ENCODE results near the gene AKAP6. TPM values are rescaled to one million over a fixed set of nuclear protein-coding genes. Genes with fewer than 3 reads are reported as not detected.

AKAP6 gene
- total and polyA plus RNA-seq, 2 of the 8 experiments (the other 6 are each of a cell fraction or from before 2014, with no cell fraction given), result 0.09 to 0.89 TPM

- Histone ChIP-seq H3K18ac (ENCODE audit: extremely low read depth, low read length) (no peak overlapping the region), H2BK20ac (ENCODE audit: low read length) (no peak overlapping the region), H4K20me1 (replicated peaks in 1 of 2; ENCODE audit: control insufficient read depth in 1 of 2, insufficient read depth in 2 of 2, low read length in 2 of 2) (no peaks in the 10 kb centered on the region), H3K9ac (replicated peaks in 1 of 4; ENCODE audit: extremely low read depth in 1 of 4, low read depth in 3 of 4, low read length in 3 of 4) (no peak overlapping the region), H3K4me1 (replicated peaks in 1 of 4; ENCODE audit: control insufficient read depth in 3 of 4, insufficient read depth in 4 of 4, low read length in 3 of 4) (0 out of 7 replicates have a peak, but pooled peaks cover 0 to 2% (median 0%) of the 10 kb centered on the region in 4 experiments), H2BK5ac (ENCODE audit: low read depth, low read length) (no peak overlapping the region), H2AK5ac (ENCODE audit: low read depth, low read length) (no peak overlapping the region), H3K23ac (ENCODE audit: insufficient read length) (no peak overlapping the region), H2BK15ac (ENCODE audit: low read length) (no peak overlapping the region), H3K4ac (replicated peaks; ENCODE audit: insufficient read length, low read depth, low read length) (no peak overlapping the region), H3K4me3 (ENCODE audit: extremely low read depth in 1 of 4, insufficient read depth in 2 of 4, low read depth in 3 of 4, low read length in 4 of 4) (no peak overlapping the region), H4K8ac (ENCODE audit: extremely low read depth, insufficient read depth, low read length) (no peak overlapping the region), H3K56ac (replicated peaks; ENCODE audit: insufficient read length, low read depth, low read length) (no peak overlapping the region), H3K27ac (ENCODE audit: low read depth, low read length) (no peak overlapping the region), H2BK120ac (replicated peaks; ENCODE audit: low read depth, low read length) (no peak overlapping the region), H3K9me3 (ENCODE audit: insufficient read depth in 2 of 2, low read depth in 1 of 2, low read length in 1 of 2) (no peaks in the 10 kb centered on the region), H3K79me2 (ENCODE audit: control insufficient read depth in 1 of 2, insufficient read depth in 2 of 2, low read length in 2 of 2) (no peaks in the 10 kb centered on the region), H3K4me2 (ENCODE audit: insufficient read depth in 1 of 2, low read depth in 2 of 2, low read length in 2 of 2) (no peak overlapping the region), H3K23me2 (ENCODE audit: low read depth, low read length) (no peaks in the 10 kb centered on the region; the same call in 1 of the 2 replicates), H3K14ac (ENCODE audit: insufficient read length) (no peak overlapping the region), H2AFZ (ENCODE audit: low read length) (no peak overlapping the region), H4K91ac (replicated peaks; ENCODE audit: insufficient read length, low read length) (no peak overlapping the region), H3K27me3 (replicated peaks in 1 of 4; ENCODE audit: control insufficient read depth in 3 of 4, extremely low read depth in 1 of 4, insufficient read depth in 3 of 4, low read length in 3 of 4) (no peaks in the 10 kb centered on the region), H4K5ac (ENCODE audit: insufficient read length, low read depth, low read length) (no peak overlapping the region), H3K79me1 (ENCODE audit: low read depth, low read length) (no peaks in the 10 kb centered on the region), H2BK12ac (ENCODE audit: low read depth, low read length) (no peak overlapping the region), H3K36me3 (ENCODE audit: control insufficient read depth in 2 of 4, insufficient read depth in 4 of 4, low read length in 3 of 4) (no peaks in the 10 kb centered on the region)
- ChIA-PET CTCF (ENCODE audit: partially characterized antibody) (no interaction called here), POLR2A (ENCODE audit: partially characterized antibody) (no interaction called here)
- DNase-seq (ENCODE audit: low read depth in 1 of 2, low spot score in 2 of 2), result no peak
- no peak for FAIRE-seq
- no peak for TF ChIP-seq HDAC6 (IDR thresholded peaks at IDR 0.05; ENCODE audit: low read depth, low read length)
- TF ChIP-seq RXRA (IDR thresholded peaks at IDR 0.05; ENCODE audit: insufficient read depth, low read depth, low read length), result no peak
- TF ChIP-seq POLR2A (IDR thresholded peaks at IDR 0.05; ENCODE audit: control extremely low read depth in 1 of 2, low read depth in 2 of 2, low read length in 2 of 2), result no peak
- no peak for TF ChIP-seq TAF7 (optimal IDR thresholded peaks at IDR 0.05; ENCODE audit: borderline replicate concordance, low read depth, low read length)
- no peak for TF ChIP-seq SP2 (IDR thresholded peaks at IDR 0.05; ENCODE audit: low read length)
- no peak for TF ChIP-seq USF2 (IDR thresholded peaks at IDR 0.05; ENCODE audit: low read length)
- TF ChIP-seq SP4 (IDR thresholded peaks at IDR 0.05; ENCODE audit: low read length), result no peak
- no peak for TF ChIP-seq NRF1 (IDR thresholded peaks at IDR 0.05; ENCODE audit: low read depth, low read length)
- TF ChIP-seq CTBP2 (IDR thresholded peaks at IDR 0.05; ENCODE audit: borderline replicate concordance, insufficient read depth, insufficient read length, low read length), result no peak
- no peak for TF ChIP-seq CTCF (IDR thresholded peaks at IDR 0.05; ENCODE audit: control extremely low read depth in 1 of 3, insufficient read depth in 1 of 3, low read depth in 1 of 3, low read length in 3 of 3)
- TF ChIP-seq SP1 (IDR thresholded peaks at IDR 0.05; ENCODE audit: low read depth, low read length), result no peak
- TF ChIP-seq HDAC2 (IDR thresholded peaks at IDR 0.05; ENCODE audit: borderline replicate concordance in 1 of 2, low read depth in 2 of 2, low read length in 2 of 2), result no peak
Measured at GRCh38 chr14:32770422-32770821, 441.3 kb downstream of the AKAP6 start.
